Left ventricle myocardium inferior (tissue), 1 donor: ENCODE results near the gene NRXN3. TPM values are rescaled to one million over a fixed set of nuclear protein-coding genes. Genes with fewer than 3 reads are reported as not detected.

Experiments
- DNase-seq: peaks from one replicate; pipeline ENCODE4 v3.0.0-alpha.2; 2020
- H3K27ac ChIP-seq: fragments of 200-600 bp; replicated peaks from 2 replicates; pipeline ENCODE4 v1.8.0; 2021
- H3K27me3 ChIP-seq: fragments of 200-600 bp; 2 replicates; pipeline ENCODE4 v1.8.0; 2021; ENCODE audit warnings: low read depth
- H3K36me3 ChIP-seq: fragments of 200-600 bp; 2 replicates; pipeline ENCODE4 v1.8.0; 2021
- H3K4me1 ChIP-seq: fragments of 200-600 bp; 2 replicates; pipeline ENCODE4 v1.8.0; 2021
- H3K4me3 ChIP-seq: fragments of 200-600 bp; 2 replicates; pipeline ENCODE4 v1.8.0; 2021; ENCODE audit warnings: mild to moderate bottlenecking, moderate library complexity
- H3K9me3 ChIP-seq: fragments of 200-600 bp; replicated peaks from 2 replicates; pipeline ENCODE4 v1.8.0; 2021
- CTCF ChIP-seq: fragments of 200-600 bp; IDR thresholded peaks from 2 replicates; pipeline ENCODE4 v1.8.0; 2021; ENCODE audit warnings: antibody characterized with exemption, mild to moderate bottlenecking, borderline replicate concordance
- intact Hi-C: fragments of 100-400 bp; cut with micrococcal nuclease; formaldehyde crosslinking; loops from one replicate; pipeline ENCODE4 v1.11.0; 2022
- total RNA-seq: library from RNA; stranded (reverse); fragmentation: NEBNext Ultra II Directional; extraction: Animal tissue kit (Norgen Biotek cat#: 25700); gene quantifications from one replicate; pipeline ENCODE4 v1.2.1, GENCODE V29; 2021
- donor health status: DM: no; HTN: yes; CAD: no; lungs with severe emphysema.

The NRXN3 gene
- total RNA-seq, 1 donor from 2014 or later = 1.2 TPM

GRCh38 chr14:78242086-78242485, 71.9 kb downstream of the NRXN3 start:
- DNase-seq = no peak
- no peaks in the 10 kb centered on the region for H3K4me1 ChIP-seq
- H3K27me3 ChIP-seq = peaks cover 43% of the 10 kb centered on the region
- no peaks in the 10 kb centered on the region for H3K9me3 ChIP-seq
- H3K36me3 ChIP-seq = no peaks in the 10 kb centered on the region
- intact Hi-C loops = no loop called here
- H3K27ac ChIP-seq = no peak overlapping the region
- no peak overlapping the region for H3K4me3 ChIP-seq
- no peak for TF ChIP-seq CTCF

- no peak overlapping the region for H3K27ac ChIP-seq
- no peak for TF ChIP-seq CTCF
- no peaks in the 10 kb centered on the region for H3K4me1 ChIP-seq
- intact Hi-C loops = no loop called here
- no peaks in the 10 kb centered on the region for H3K36me3 ChIP-seq
- no peaks in the 10 kb centered on the region for H3K9me3 ChIP-seq
- no peak for DNase-seq
- H3K27me3 ChIP-seq = peaks cover 42% of the 10 kb centered on the region
- H3K4me3 ChIP-seq = no peak overlapping the region
These were observed 73.0 kb downstream of the NRXN3 start for GRCh38 chr14:78243187-78243586.

- intact Hi-C loops = no loop called here
- Histone ChIP-seq H3K4me1 (no peaks in the 10 kb centered on the region), H3K27ac (no peak overlapping the region), H3K4me3 (no peak overlapping the region), H3K36me3 (no peaks in the 10 kb centered on the region), H3K9me3 (no peaks in the 10 kb centered on the region), H3K27me3 (peaks cover 56% of the 10 kb centered on the region)
- TF ChIP-seq CTCF = no peak
- DNase-seq = no peak
These were observed 75.1 kb downstream of the NRXN3 start for GRCh38 chr14:78245238-78245637.

- no peak for TF ChIP-seq CTCF
- H3K4me1 ChIP-seq = no peaks in the 10 kb centered on the region
- no peaks in the 10 kb centered on the region for H3K9me3 ChIP-seq
- H3K27ac ChIP-seq = no peak overlapping the region
- peaks cover 61% of the 10 kb centered on the region for H3K27me3 ChIP-seq
- intact Hi-C loops = no loop called here
- no peak for DNase-seq
- H3K36me3 ChIP-seq = no peaks in the 10 kb centered on the region
- no peak overlapping the region for H3K4me3 ChIP-seq
These were observed 78.4 kb downstream of the NRXN3 start for GRCh38 chr14:78248501-78249090.

- H3K4me3 ChIP-seq = no peak overlapping the region
- H3K9me3 ChIP-seq = no peaks in the 10 kb centered on the region
- H3K27ac ChIP-seq = no peak overlapping the region
- intact Hi-C loops = no loop called here
- H3K36me3 ChIP-seq = no peaks in the 10 kb centered on the region
- TF ChIP-seq CTCF = no peak
- H3K4me1 ChIP-seq = no peaks in the 10 kb centered on the region
- no peak for DNase-seq
- peaks cover 53% of the 10 kb centered on the region for H3K27me3 ChIP-seq
These were observed 81.1 kb downstream of the NRXN3 start for GRCh38 chr14:78251308-78251707.
